Activated T-cell treated with anti-CD3 and anti-CD28 coated beads, Interleukin-2, amount 50 U/mL, for 72 hours (primary cell): Measurements from ENCODE around the gene DPH7. TPM values are rescaled to one million over a fixed set of nuclear protein-coding genes. Genes with fewer than 3 reads are reported as not detected.
A peak's percentile ranks its signal among the peaks of the same experiment; 100 is the strongest.
"Not testable (repeated sequence)": the region's sequence is repeated elsewhere in the genome, so short reads cannot be mapped to it uniquely, and the experiment has no call there.

Experiments
- ATAC-seq, 2 donors: fragments of 150-1000 bp; cut with Tn5 transposase; replicated peaks in 1 of 2; 2 replicates each; pipeline ENCODE4 v1.10.0; 2021; ENCODE audit warnings: moderate library complexity in 2 of 2, mild to moderate bottlenecking in 1 of 2
- DNase-seq, 2 donors: peaks; one replicate each; pipeline ENCODE4 v3.0.0; 2021 to 2022; ENCODE audit warnings: mixed read lengths in 1 of 2
- H3K27ac Mint-ChIP-seq: one replicate; pipeline ENCODE4 v1.8.0; 2022; ENCODE audit warnings: mild to moderate bottlenecking, moderate library complexity, mixed read lengths
- H3K27me3 Mint-ChIP-seq: one replicate; pipeline ENCODE4 v1.8.0; 2022; ENCODE audit warnings: low read depth, mixed read lengths
- H3K36me3 Mint-ChIP-seq, 2 donors: one replicate each; pipeline ENCODE4 v1.8.0; 2022; ENCODE audit warnings: mixed read lengths in 2 of 2, mild to moderate bottlenecking in 1 of 2; ENCODE audit not compliant: insufficient read depth in 2 of 2
- H3K4me1 Mint-ChIP-seq: one replicate; pipeline ENCODE4 v1.8.0; 2022; ENCODE audit warnings: low read depth, mixed read lengths
- H3K4me3 Mint-ChIP-seq, 2 donors: one replicate each; pipeline ENCODE4 v1.8.0; 2022; ENCODE audit warnings: mild to moderate bottlenecking in 2 of 2, mixed read lengths in 2 of 2, moderate library complexity in 2 of 2
- H3K9me3 Mint-ChIP-seq, 2 donors: one replicate each; pipeline ENCODE4 v1.8.0; 2022; ENCODE audit warnings: mixed read lengths in 2 of 2
- total RNA-seq, 2 donors: library from RNA; stranded (reverse); gene quantifications; one replicate each; pipeline ENCODE4 v1.2.3, GENCODE V29; 2022

Gene DPH7
- total RNA-seq, 2 donors from 2014 or later, result 32.8 to 41.9 TPM

GRCh38 chr9:137582286-137582860 is 3.6 kb upstream of the DPH7 start:
- Mint-ChIP-seq H3K27ac (no peak overlapping the region), H3K36me3 (peaks cover 0 to 1% of the 10 kb centered on the region in 2 donors), H3K4me3 (no peak overlapping the region), H3K9me3 (no peaks in the 10 kb centered on the region), H3K4me1 (peaks cover 21% of the 10 kb centered on the region), H3K27me3 (no peaks in the 10 kb centered on the region)
- DNase-seq, result peak in 1 of 2 donors; percentile 20
- ATAC-seq, result no peak

DNA sequence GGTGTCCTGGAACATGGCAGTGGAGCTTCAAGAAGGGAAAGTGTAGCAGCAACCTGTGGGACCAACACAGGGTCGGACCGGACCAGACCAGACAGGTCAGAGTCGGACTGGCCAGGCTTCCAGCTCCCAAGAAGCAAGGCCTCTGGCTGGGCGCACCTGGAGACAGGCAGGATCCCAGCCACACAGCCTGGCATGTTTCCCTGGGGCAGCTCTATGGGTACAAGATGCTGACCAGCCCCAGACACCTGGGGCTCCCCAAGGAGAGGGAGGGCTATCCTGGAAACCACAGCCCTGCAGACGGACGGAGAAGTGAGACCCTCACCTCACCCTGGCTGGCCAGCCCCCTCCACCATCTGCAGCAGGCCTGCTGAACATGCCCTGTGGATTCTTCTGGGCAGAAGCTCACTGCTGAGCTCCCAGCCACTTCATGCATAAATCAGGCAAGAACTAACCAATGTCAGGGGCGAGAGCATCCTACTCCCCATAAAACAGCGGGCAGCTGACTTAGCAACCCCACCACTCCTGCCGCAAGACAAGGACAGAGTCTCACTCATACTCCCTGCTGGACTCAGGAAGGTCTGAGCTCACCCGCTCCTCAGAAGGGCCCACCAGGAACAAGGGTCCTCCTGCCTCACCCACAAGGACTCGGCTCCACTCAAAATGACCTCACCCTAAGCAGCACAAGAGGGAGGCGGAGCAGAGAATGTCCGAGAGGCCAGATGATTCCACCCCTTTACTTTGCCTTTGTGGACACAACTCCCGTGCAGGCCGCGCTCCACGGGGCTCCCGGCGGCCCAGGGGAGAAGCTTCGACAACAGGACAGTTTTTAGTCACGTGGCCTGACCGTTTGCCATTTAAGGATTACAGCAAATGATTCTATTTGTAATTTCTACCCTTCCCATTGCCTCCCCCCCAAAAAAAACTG is 2.9 kb upstream of the DPH7 start:
- DNase-seq, result no peak
- no peak for ATAC-seq
- Mint-ChIP-seq H3K4me3 (no peak overlapping the region), H3K4me1 (peaks cover 26% of the 10 kb centered on the region), H3K36me3 (peaks cover 0 to 1% of the 10 kb centered on the region in 2 donors), H3K9me3 (no peaks in the 10 kb centered on the region), H3K27me3 (no peaks in the 10 kb centered on the region), H3K27ac (no peak overlapping the region)

DNA sequence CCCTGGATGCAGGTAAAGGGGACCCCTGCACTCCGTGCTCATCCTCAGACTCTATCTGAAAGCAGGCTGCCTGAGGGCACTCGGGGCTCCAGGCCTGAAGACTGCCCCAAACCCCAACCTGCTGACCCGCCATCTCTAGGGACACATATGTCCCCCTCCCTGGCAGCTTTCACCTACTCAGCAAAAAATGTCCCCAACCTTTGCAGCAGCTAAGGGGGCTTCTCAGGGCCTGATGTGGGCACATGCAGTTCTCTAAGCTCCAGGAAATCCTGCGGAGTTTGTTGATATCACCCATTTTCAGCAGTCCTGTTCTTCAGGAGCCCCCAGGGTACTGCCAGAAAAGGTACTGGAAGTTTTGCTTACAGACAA is 2.2 kb upstream of the DPH7 start:
- no peak overlapping the region for H3K27ac Mint-ChIP-seq
- no peak for ATAC-seq
- peaks cover 33% of the 10 kb centered on the region for H3K4me1 Mint-ChIP-seq
- H3K27me3 Mint-ChIP-seq, result no peaks in the 10 kb centered on the region
- peaks cover 0 to under 1% of the 10 kb centered on the region in 2 donors for H3K36me3 Mint-ChIP-seq
- H3K9me3 Mint-ChIP-seq, result no peaks in the 10 kb centered on the region
- no peak overlapping the region for H3K4me3 Mint-ChIP-seq
- no peak for DNase-seq

GRCh38 chr9:137580209-137580953 is 1.7 kb upstream of the DPH7 start:
- no peaks in the 10 kb centered on the region for H3K9me3 Mint-ChIP-seq
- no peak for DNase-seq
- H3K27me3 Mint-ChIP-seq, result no peaks in the 10 kb centered on the region
- peaks cover 0 to 6% of the 10 kb centered on the region in 2 donors for H3K36me3 Mint-ChIP-seq
- H3K4me3 Mint-ChIP-seq, result no peak overlapping the region
- H3K4me1 Mint-ChIP-seq, result peaks cover 38% of the 10 kb centered on the region
- H3K27ac Mint-ChIP-seq, result no peak overlapping the region
- no peak for ATAC-seq

DNA sequence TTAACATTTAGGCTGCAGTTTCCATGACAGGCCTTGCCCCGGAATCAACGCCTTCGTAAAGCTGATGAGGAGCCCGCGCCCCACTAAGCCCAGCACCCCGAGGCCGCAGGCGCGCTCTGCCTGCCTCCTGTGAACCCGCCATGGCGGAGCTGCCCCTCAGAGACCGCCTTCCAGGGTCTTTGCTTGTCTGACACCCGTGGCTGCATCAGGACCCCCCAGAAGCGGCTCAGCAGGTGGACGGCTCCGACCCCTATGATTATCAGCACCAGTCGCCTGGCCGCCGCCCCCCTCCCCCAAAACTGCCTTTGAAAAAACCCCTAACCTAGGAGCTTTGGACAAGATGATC is 507 bp upstream of the DPH7 start:
- ATAC-seq (no peak), DNase-seq (no peak)
- no peaks in the 10 kb centered on the region for H3K27me3 Mint-ChIP-seq
- peaks cover 0 to 8% of the 10 kb centered on the region in 2 donors for H3K36me3 Mint-ChIP-seq
- H3K4me3 Mint-ChIP-seq, result peak overlapping the region; percentile 78 to 87
- H3K4me1 Mint-ChIP-seq, result peaks cover 46% of the 10 kb centered on the region
- H3K27ac Mint-ChIP-seq, result peak overlapping the region; percentile 75
- H3K9me3 Mint-ChIP-seq, result no peaks in the 10 kb centered on the region

GRCh38 chr9:137575716-137576411 is 2.9 kb downstream of the DPH7 start:
- Mint-ChIP-seq H3K36me3 (peaks cover 0 to 11% of the 10 kb centered on the region in 2 donors), H3K27me3 (no peaks in the 10 kb centered on the region), H3K4me1 (peaks cover 51% of the 10 kb centered on the region), H3K9me3 (no peaks in the 10 kb centered on the region), H3K27ac (peak overlapping the region; percentile 36), H3K4me3 (peak overlapping the region; percentile 7 to 42)
- DNase-seq (no peak), ATAC-seq (no peak)

- no peaks in the 10 kb centered on the region for H3K27me3 Mint-ChIP-seq
- no peaks in the 10 kb centered on the region for H3K9me3 Mint-ChIP-seq
- peaks cover 3 to 14% of the 10 kb centered on the region in 2 donors for H3K36me3 Mint-ChIP-seq
- peak overlapping the region; percentile 7 to 42 for H3K4me3 Mint-ChIP-seq
- ATAC-seq (no peak), DNase-seq (peak in 1 of 2 donors; percentile 24)
- H3K4me1 Mint-ChIP-seq, result peaks cover 51% of the 10 kb centered on the region
- H3K27ac Mint-ChIP-seq, result peak overlapping the region; percentile 36
Measured at GRCh38 chr9:137575364-137575715, 3.4 kb downstream of the DPH7 start.

DNA sequence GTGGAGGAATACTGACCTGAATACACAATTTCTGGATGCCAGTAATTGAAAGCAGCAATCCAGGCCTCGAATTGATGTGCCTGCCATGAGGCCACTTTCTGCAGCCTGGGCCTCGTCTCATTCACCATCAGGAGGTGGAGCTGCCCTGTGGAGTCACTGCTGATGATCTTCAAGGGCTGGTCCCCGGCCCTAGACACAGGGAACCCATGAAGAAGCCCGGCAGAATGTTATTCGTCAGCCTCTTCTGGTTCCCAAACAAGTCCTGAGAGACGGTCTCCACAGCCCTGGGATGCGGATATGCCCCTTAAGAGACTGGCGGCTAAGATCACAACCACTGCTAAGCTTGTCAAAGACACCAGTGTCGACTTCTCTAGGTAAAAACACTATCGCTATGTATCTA is 4.5 kb downstream of the DPH7 start:
- Mint-ChIP-seq H3K9me3 (no peaks in the 10 kb centered on the region), H3K4me1 (peaks cover 41% of the 10 kb centered on the region), H3K36me3 (peaks cover 6 to 16% of the 10 kb centered on the region in 2 donors), H3K27me3 (no peaks in the 10 kb centered on the region), H3K4me3 (no peak overlapping the region), H3K27ac (no peak overlapping the region)
- ATAC-seq (no peak), DNase-seq (no peak)

GRCh38 chr9:137570566-137570965 is 8.2 kb downstream of the DPH7 start:
- Mint-ChIP-seq H3K27ac (no peak overlapping the region), H3K4me3 (no peak overlapping the region), H3K27me3 (no peaks in the 10 kb centered on the region), H3K4me1 (peaks cover 20% of the 10 kb centered on the region), H3K36me3 (peaks cover 6 to 11% of the 10 kb centered on the region in 2 donors), H3K9me3 (no peaks in the 10 kb centered on the region)
- DNase-seq (no peak), ATAC-seq (no peak)

- Mint-ChIP-seq H3K4me3 (no peak overlapping the region), H3K27ac (peak overlapping the region; percentile 13)
Measured at GRCh38 chr9:137569609-137570203, 9.0 kb downstream of the DPH7 start.

GRCh38 chr9:137568445-137568844 is 10.3 kb downstream of the DPH7 start:
- H3K36me3 Mint-ChIP-seq, result peaks cover 11 to 14% of the 10 kb centered on the region in 2 donors
- not testable (repeated sequence) for H3K27ac Mint-ChIP-seq, H3K4me3 Mint-ChIP-seq, H3K27me3 Mint-ChIP-seq, DNase-seq, H3K9me3 Mint-ChIP-seq, ATAC-seq
- peaks cover 10% of the 10 kb centered on the region for H3K4me1 Mint-ChIP-seq

More at GRCh38 chr9:137569609-137570203, 9.0 kb downstream of the DPH7 start:
- no peak for ATAC-seq
- H3K27me3 Mint-ChIP-seq, result no peaks in the 10 kb centered on the region
- H3K9me3 Mint-ChIP-seq, result no peaks in the 10 kb centered on the region
- no peak for DNase-seq
- H3K36me3 Mint-ChIP-seq, result peaks cover 6 to 7% of the 10 kb centered on the region in 2 donors
- H3K4me1 Mint-ChIP-seq, result peaks cover 12% of the 10 kb centered on the region

GRCh38 chr9:137564817-137565411 is 13.8 kb downstream of the DPH7 start:
- no peaks in the 10 kb centered on the region for H3K27me3 Mint-ChIP-seq
- H3K4me1 Mint-ChIP-seq, result peaks cover 5% of the 10 kb centered on the region
- no peaks in the 10 kb centered on the region for H3K9me3 Mint-ChIP-seq
- peak overlapping the region; percentile 82 for H3K27ac Mint-ChIP-seq
- DNase-seq (no peak), ATAC-seq (no peak)
- H3K36me3 Mint-ChIP-seq, result peaks cover 9 to 13% of the 10 kb centered on the region in 2 donors
- H3K4me3 Mint-ChIP-seq, result no peak overlapping the region
